ENCODE measurements around the gene SFT2D1. TPM values are rescaled to one million over a fixed set of nuclear protein-coding genes. Genes with fewer than 3 reads are reported as not detected.

The SFT2D1 gene
- total RNA-seq, 2 donors from 2014 or later: 65.0 to 73.3 TPM

- TF ChIP-seq, protein P1, sequence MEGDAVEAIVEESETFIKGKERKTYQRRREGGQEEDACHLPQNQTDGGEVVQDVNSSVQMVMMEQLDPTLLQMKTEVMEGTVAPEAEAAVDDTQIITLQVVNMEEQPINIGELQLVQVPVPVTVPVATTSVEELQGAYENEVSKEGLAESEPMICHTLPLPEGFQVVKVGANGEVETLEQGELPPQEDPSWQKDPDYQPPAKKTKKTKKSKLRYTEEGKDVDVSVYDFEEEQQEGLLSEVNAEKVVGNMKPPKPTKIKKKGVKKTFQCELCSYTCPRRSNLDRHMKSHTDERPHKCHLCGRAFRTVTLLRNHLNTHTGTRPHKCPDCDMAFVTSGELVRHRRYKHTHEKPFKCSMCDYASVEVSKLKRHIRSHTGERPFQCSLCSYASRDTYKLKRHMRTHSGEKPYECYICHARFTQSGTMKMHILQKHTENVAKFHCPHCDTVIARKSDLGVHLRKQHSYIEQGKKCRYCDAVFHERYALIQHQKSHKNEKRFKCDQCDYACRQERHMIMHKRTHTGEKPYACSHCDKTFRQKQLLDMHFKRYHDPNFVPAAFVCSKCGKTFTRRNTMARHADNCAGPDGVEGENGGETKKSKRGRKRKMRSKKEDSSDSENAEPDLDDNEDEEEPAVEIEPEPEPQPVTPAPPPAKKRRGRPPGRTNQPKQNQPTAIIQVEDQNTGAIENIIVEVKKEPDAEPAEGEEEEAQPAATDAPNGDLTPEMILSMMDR (IDR thresholded peaks at IDR 0.05): no peak
- Histone ChIP-seq H3K4me1 (no peaks in the 10 kb centered on the region), H3K9me3 (no peaks in the 10 kb centered on the region), H3K36me3 (no peaks in the 10 kb centered on the region), H3K9ac (ENCODE audit: low read depth in 2 of 2, low read length in 2 of 2) (no peak overlapping the region), H3K27me3 (peaks cover 16% of the 10 kb centered on the region), H3K27ac (no peak overlapping the region), H3K4me3 (no peak overlapping the region)
- no peak for DNase-seq
- intact Hi-C loops (cut with DNase I): no loop called here
Observed at GRCh38 chr6:166301611-166302529, 40.5 kb downstream of the SFT2D1 start.

- DNase-seq: no peak
- intact Hi-C loops (cut with DNase I): no loop called here
- Histone ChIP-seq H3K4me1 (no peaks in the 10 kb centered on the region), H3K27me3 (peaks cover 2% of the 10 kb centered on the region), H3K27ac (no peak overlapping the region), H3K4me3 (no peak overlapping the region), H3K36me3 (no peaks in the 10 kb centered on the region), H3K9me3 (no peaks in the 10 kb centered on the region), H3K9ac (ENCODE audit: low read depth in 2 of 2, low read length in 2 of 2) (no peak overlapping the region)
- TF ChIP-seq, protein P1 (IDR thresholded peaks at IDR 0.05): no peak
Observed at GRCh38 chr6:166300357-166300987, 41.9 kb downstream of the SFT2D1 start.

DNA sequence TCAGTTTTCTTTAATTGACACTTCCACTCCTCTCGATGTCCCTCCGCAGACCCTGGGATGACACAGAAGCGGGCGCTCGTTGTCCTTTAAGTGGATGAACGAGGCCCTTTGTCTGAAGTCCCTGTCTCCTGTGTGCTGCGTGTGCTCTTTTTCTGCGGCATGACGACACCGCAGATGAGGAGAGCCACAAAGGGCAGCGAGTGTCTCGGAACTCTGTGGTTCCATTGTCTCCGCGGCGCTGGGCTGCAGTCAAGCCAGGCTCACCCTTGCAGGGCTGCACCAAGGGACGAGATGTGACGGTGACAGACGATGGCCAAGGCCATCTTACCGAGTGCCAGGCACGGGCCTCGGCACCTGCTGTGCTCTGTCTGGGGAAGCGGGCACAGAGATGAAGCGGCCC lies 44.7 kb downstream of the SFT2D1 start:
- H3K9ac ChIP-seq (ENCODE audit: low read depth in 2 of 2, low read length in 2 of 2): no peak overlapping the region
- no peak overlapping the region for H3K27ac ChIP-seq
- H3K4me1 ChIP-seq: no peaks in the 10 kb centered on the region
- TF ChIP-seq, protein P1 (IDR thresholded peaks at IDR 0.05): no peak
- no peak overlapping the region for H3K4me3 ChIP-seq
- no peaks in the 10 kb centered on the region for H3K27me3 ChIP-seq
- intact Hi-C loops (cut with DNase I): no loop called here
- H3K9me3 ChIP-seq: no peaks in the 10 kb centered on the region
- H3K36me3 ChIP-seq: no peaks in the 10 kb centered on the region
- DNase-seq: no peak

GRCh38 chr6:166296035-166296883 lies 46.1 kb downstream of the SFT2D1 start:
- H3K27me3 ChIP-seq: no peaks in the 10 kb centered on the region
- intact Hi-C loops (cut with DNase I): no loop called here

More at GRCh38 chr6:166296035-166296883, 46.1 kb downstream of the SFT2D1 start:
- no peak for DNase-seq
- H3K9me3 ChIP-seq: no peaks in the 10 kb centered on the region
- TF ChIP-seq, protein P1 (IDR thresholded peaks at IDR 0.05): no peak
- no peaks in the 10 kb centered on the region for H3K36me3 ChIP-seq
- no peaks in the 10 kb centered on the region for H3K4me1 ChIP-seq
- no peak overlapping the region for H3K27ac ChIP-seq
- no peak overlapping the region for H3K9ac ChIP-seq (ENCODE audit: low read depth in 2 of 2, low read length in 2 of 2)
- no peak overlapping the region for H3K4me3 ChIP-seq

Measured in colonic mucosa (tissue), 4 donors.